HCT116 (cell line): ENCODE measurements around the gene NUCB2. TPM values are rescaled to one million over a fixed set of nuclear protein-coding genes. Genes with fewer than 3 reads are reported as not detected.

Source experiments
- ATAC-seq: fragments of 200-7000 bp; cut with Tn5 transposase; 2 replicates; pipeline ENCODE4 v1.9.1; 2020; ENCODE audit warnings: mild to moderate bottlenecking, moderate library complexity
- BruUV-seq: library from RNA; stranded (reverse); fragments of 400-500 nt; replicated peaks from 2 replicates; lab custom pipeline; 2021; lab: Mats Ljungman, UMichigan
- CTCF ChIA-PET: fragments of 300-600 bp; sonication (Branson Sonifier 250); formaldehyde crosslinking; loops from one replicate; lab custom pipeline; 2021; ENCODE audit warnings: antibody characterized with exemption; lab: Charles Lee
- POLR2A ChIA-PET: fragments of 300-600, 350-600 bp; sonication (Branson Sonifier 250); formaldehyde crosslinking; loops from one replicate; lab custom pipeline; 2021; ENCODE audit warnings: antibody characterized with exemption; lab: Charles Lee
- RAD21 ChIA-PET, 2 experiments: fragments of 300-600 bp; sonication (Branson Sonifier 250); formaldehyde crosslinking; loops; one replicate each; lab custom pipeline; 2023; ENCODE audit warnings: low total read pairs in 2 of 2; ENCODE audit not compliant: uncharacterized antibody in 2 of 2, unreplicated experiment in 2 of 2, low non-redundant PET in 1 of 2; lab: Charles Lee
- DNase-seq: peaks from one replicate; pipeline ENCODE4 v3.0.0-alpha.2; 2010; ENCODE audit warnings: low read depth, low spot score
- H2AFZ ChIP-seq: fragments of 200-600 bp; shearing (Covaris generic), sonication (generic); 2 replicates; pipeline ENCODE4 v1.6.1; 2017; ENCODE audit warnings: low read depth, mixed run types, mixed read lengths, antibody characterized with exemption, low read length; ENCODE audit not compliant: poor library complexity, severe bottlenecking
- H3K27ac ChIP-seq: 2 replicates; pipeline ENCODE4 v1.5.1; 2012; ENCODE audit warnings: low read depth, low read length
- H3K27me3 ChIP-seq: fragments of 200-600 bp; sonication (generic); 2 replicates; pipeline ENCODE4 v1.6.1; 2016; ENCODE audit warnings: mixed run types, low read length, mixed read lengths; ENCODE audit not compliant: insufficient read depth
- H3K36me3 ChIP-seq, 2 experiments: fragments of 200-500 bp in 1 of 2; fragments of 200-600 bp in 1 of 2; sonication (Bioruptor generic) in 1 of 2; sonication (generic) in 1 of 2; 2 replicates each; pipeline versions ENCODE4 v1.5.1 to v1.6.1; 2014 to 2016; ENCODE audit warnings: low read length in 2 of 2, inconsistent platforms in 1 of 2, mixed read lengths in 1 of 2, mixed run types in 1 of 2; ENCODE audit not compliant: insufficient read depth in 2 of 2, control insufficient read depth in 1 of 2
- H3K4me1 ChIP-seq, 2 experiments: fragments of 200-600 bp in 1 of 2; sonication (generic) in 1 of 2; 2 replicates each; pipeline versions ENCODE4 v1.5.1 to v1.6.1; 2012 to 2017; ENCODE audit warnings: low read length in 2 of 2, inconsistent platforms in 1 of 2, mild to moderate bottlenecking in 1 of 2, mixed read lengths in 1 of 2, mixed run types in 1 of 2, moderate library complexity in 1 of 2; ENCODE audit not compliant: insufficient read depth in 2 of 2, control insufficient read depth in 1 of 2
- H3K4me2 ChIP-seq: fragments of 200-600 bp; sonication (generic); 2 replicates; pipeline ENCODE4 v1.6.1; 2017; ENCODE audit warnings: mixed run types, low read length, mixed read lengths
- H3K4me3 ChIP-seq, 2 experiments: fragments of 200-600 bp in 1 of 2; sonication (generic) in 1 of 2; replicated peaks in 1 of 2; 2 replicates each; pipeline ENCODE4 v1.5.1; 2011 to 2016; ENCODE audit warnings: low read length in 2 of 2, control low read depth in 1 of 2, low read depth in 1 of 2, mild to moderate bottlenecking in 1 of 2, mixed read lengths in 1 of 2, mixed run types in 1 of 2
- H3K79me2 ChIP-seq: fragments of 200-600 bp; sonication (generic); 2 replicates; pipeline ENCODE4 v1.6.1; 2017; ENCODE audit warnings: mild to moderate bottlenecking, mixed run types, low read length, moderate library complexity, mixed read lengths; ENCODE audit not compliant: insufficient read depth
- H3K9ac ChIP-seq: fragments of 200-600 bp; sonication (generic); 2 replicates; pipeline ENCODE4 v1.6.1; 2016; ENCODE audit warnings: low read length, mixed read lengths
- H3K9me2 ChIP-seq: fragments of 200-600 bp; sonication (generic), shearing (Covaris generic); 2 replicates; pipeline ENCODE4 v1.6.1; 2017; ENCODE audit warnings: mixed run types, mild to moderate bottlenecking, moderate library complexity; ENCODE audit not compliant: insufficient read depth
- H3K9me3 ChIP-seq, 2 experiments: fragments of 200-500 bp in 1 of 2; fragments of 200-600 bp in 1 of 2; sonication (Bioruptor generic) in 1 of 2; sonication (generic) in 1 of 2; 2 replicates each; pipeline ENCODE4 v1.6.1; 2014 to 2017; ENCODE audit warnings: low read length in 2 of 2, mixed read lengths in 2 of 2, inconsistent platforms in 1 of 2, low read depth in 1 of 2, mild to moderate bottlenecking in 1 of 2, mixed run types in 1 of 2, moderate library complexity in 1 of 2; ENCODE audit not compliant: control insufficient read depth in 1 of 2, insufficient read depth in 1 of 2
- H4K20me1 ChIP-seq: fragments of 200-600 bp; sonication (generic), shearing (Covaris generic); 2 replicates; pipeline ENCODE4 v1.6.1; 2017; ENCODE audit warnings: mixed run types, mild to moderate bottlenecking, moderate library complexity; ENCODE audit not compliant: insufficient read depth
- CEBPB ChIP-seq: IDR thresholded peaks from 2 replicates; pipeline ENCODE4 v1.6.1; 2012; ENCODE audit warnings: low read depth
- ELF1 ChIP-seq: IDR thresholded peaks from 2 replicates; pipeline ENCODE4 v1.6.1; 2012; ENCODE audit warnings: low read depth, borderline replicate concordance
- FOSL1 ChIP-seq: IDR thresholded peaks from 2 replicates; pipeline ENCODE4 v1.6.1; 2012; ENCODE audit warnings: low read depth
- POLR2A ChIP-seq: IDR thresholded peaks from 2 replicates; pipeline ENCODE4 v1.7.0; 2011; ENCODE audit warnings: borderline replicate concordance; ENCODE audit not compliant: insufficient read depth, insufficient read length; ENCODE audit errors: extremely low read depth
- POLR2AphosphoS5 ChIP-seq: IDR thresholded peaks from 2 replicates; pipeline ENCODE4 v1.6.1; 2011; ENCODE audit warnings: mild to moderate bottlenecking, low read depth, low read length, moderate library complexity
- RAD21 ChIP-seq: IDR thresholded peaks from 2 replicates; pipeline ENCODE4 v1.6.1; 2012; ENCODE audit warnings: low read depth, mild to moderate bottlenecking
- SRF ChIP-seq: IDR thresholded peaks from 2 replicates; pipeline ENCODE4 v1.6.1; 2012; ENCODE audit warnings: low read depth
- TCF7L2 ChIP-seq: IDR thresholded peaks from 2 replicates; pipeline ENCODE4 v1.7.0; 2011; ENCODE audit warnings: borderline replicate concordance, inconsistent platforms; ENCODE audit not compliant: insufficient read depth, insufficient read length; ENCODE audit errors: extremely low read depth
- ZFX ChIP-seq: fragments of 450-650 bp; IDR thresholded peaks from 2 replicates; pipeline ENCODE4 v1.6.1; 2017
- intact Hi-C: fragments of 100-400 bp; cut with micrococcal nuclease; formaldehyde crosslinking; loops from 2 replicates; pipeline ENCODE4 v1.10.0; 2022
- total RNA-seq: library from RNA; stranded (reverse); gene quantifications from one replicate; pipeline ENCODE4 v1.2.1, GENCODE V29; 2021; ENCODE audit not compliant: unreplicated experiment
- TF ChIP-seq, protein P1 (sequence below): IDR thresholded peaks from 2 replicates; pipeline ENCODE4 v1.6.1; 2012; ENCODE audit warnings: low read depth
- TF ChIP-seq, protein P2 (sequence below): IDR thresholded peaks from 2 replicates; pipeline ENCODE4 v1.6.1; 2011; ENCODE audit warnings: mild to moderate bottlenecking, low read length, moderate library complexity; ENCODE audit not compliant: insufficient replicate concordance; ENCODE audit errors: extremely low read depth
- TF ChIP-seq, protein P3 (sequence below): IDR thresholded peaks from 2 replicates; pipeline ENCODE4 v1.6.1; 2012

The NUCB2 gene
- total RNA-seq, 1 experiment from 2014 or later, result 40.6 TPM

DNA sequence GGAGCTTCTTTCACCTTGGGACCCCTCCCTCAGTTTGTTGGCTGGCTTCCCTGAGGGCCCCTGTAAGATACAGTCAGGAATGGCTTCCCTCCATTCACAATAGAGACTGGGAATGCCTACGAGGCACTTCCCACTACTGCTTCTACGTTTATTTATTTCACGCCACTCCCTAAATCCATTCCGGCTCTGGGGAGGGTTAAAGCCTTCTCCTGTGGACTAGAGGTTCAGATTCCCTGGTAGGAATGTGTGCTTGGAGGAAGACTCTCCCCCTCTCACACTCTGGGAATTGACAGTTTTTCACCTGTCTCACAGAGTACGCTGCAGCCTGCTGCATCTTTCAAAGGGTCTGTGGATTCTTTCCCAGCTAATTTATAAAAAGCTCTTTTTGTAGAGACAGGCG, 3.3 kb upstream of the NUCB2 start:
- ATAC-seq (no peak), DNase-seq (no peak)
- Histone ChIP-seq H3K27me3 (no peaks in the 10 kb centered on the region), H3K9me3 (no peaks in the 10 kb centered on the region), H4K20me1 (no peaks in the 10 kb centered on the region)
- CTCF ChIA-PET, result no interaction called here
- intact Hi-C loops, result no loop called here
- POLR2A ChIA-PET, result no interaction called here
- TF ChIP-seq POLR2A, result no peak
- TF ChIP-seq RAD21, result no peak
- TF ChIP-seq, all 23 proteins: peak for 0
- Histone ChIP-seq H3K4me1 (peaks cover 10 to 34% of the 10 kb centered on the region in 2 experiments; a peak in 3 of 4 replicates), H2AFZ (peak overlapping the region; percentile 48), H3K4me3 (no peak overlapping the region), H3K27ac (no peak overlapping the region), H3K9me2 (no peaks in the 10 kb centered on the region), H3K36me3 (no peaks in the 10 kb centered on the region), H3K4me2 (no peak overlapping the region), H3K9ac (no peak overlapping the region), H3K79me2 (no peaks in the 10 kb centered on the region)
- RAD21 ChIA-PET, result no interaction called here
- BruUV-seq, result no TSS peak

DNA sequence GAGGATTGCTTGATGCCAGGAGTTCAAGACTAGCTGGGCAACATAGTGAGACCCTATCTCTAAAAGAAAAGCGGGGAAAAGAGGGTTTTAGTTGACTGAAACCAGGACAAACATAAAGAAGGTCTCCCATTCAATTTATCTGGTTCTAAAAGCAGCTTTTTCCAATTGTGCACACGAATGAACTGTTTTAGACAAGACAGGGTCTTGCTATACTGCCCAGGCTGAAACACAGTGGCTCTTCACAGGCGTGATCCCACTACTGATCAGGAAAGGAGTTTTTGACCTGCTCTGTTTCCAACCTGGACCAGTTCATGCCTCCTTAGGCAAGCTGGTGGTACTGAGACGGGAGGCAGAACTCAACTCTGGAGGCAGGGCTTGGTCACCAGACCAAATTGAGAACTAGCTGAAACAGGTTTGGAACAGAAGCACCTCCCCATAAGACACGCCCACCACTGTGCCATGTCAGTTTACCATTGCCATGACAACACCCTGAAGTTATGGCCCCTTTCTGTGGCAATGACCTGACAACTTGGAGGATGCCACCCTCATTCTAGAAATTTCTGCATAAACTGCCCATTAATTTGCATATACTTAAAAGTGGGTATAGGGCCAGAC, 2.8 kb upstream of the NUCB2 start:
- Histone ChIP-seq H3K4me1 (peaks cover 10 to 31% of the 10 kb centered on the region in 2 experiments; a peak in 3 of 4 replicates), H3K9me3 (no peaks in the 10 kb centered on the region), H3K4me2 (no peak overlapping the region), H3K4me3 (no peak overlapping the region), H3K36me3 (no peaks in the 10 kb centered on the region), H3K27me3 (no peaks in the 10 kb centered on the region), H4K20me1 (no peaks in the 10 kb centered on the region), H3K79me2 (no peaks in the 10 kb centered on the region), H2AFZ (no peak overlapping the region), H3K9ac (no peak overlapping the region), H3K27ac (no peak overlapping the region), H3K9me2 (no peaks in the 10 kb centered on the region)
- no peak for TF ChIP-seq POLR2AphosphoS5
- TF ChIP-seq, protein P1, sequence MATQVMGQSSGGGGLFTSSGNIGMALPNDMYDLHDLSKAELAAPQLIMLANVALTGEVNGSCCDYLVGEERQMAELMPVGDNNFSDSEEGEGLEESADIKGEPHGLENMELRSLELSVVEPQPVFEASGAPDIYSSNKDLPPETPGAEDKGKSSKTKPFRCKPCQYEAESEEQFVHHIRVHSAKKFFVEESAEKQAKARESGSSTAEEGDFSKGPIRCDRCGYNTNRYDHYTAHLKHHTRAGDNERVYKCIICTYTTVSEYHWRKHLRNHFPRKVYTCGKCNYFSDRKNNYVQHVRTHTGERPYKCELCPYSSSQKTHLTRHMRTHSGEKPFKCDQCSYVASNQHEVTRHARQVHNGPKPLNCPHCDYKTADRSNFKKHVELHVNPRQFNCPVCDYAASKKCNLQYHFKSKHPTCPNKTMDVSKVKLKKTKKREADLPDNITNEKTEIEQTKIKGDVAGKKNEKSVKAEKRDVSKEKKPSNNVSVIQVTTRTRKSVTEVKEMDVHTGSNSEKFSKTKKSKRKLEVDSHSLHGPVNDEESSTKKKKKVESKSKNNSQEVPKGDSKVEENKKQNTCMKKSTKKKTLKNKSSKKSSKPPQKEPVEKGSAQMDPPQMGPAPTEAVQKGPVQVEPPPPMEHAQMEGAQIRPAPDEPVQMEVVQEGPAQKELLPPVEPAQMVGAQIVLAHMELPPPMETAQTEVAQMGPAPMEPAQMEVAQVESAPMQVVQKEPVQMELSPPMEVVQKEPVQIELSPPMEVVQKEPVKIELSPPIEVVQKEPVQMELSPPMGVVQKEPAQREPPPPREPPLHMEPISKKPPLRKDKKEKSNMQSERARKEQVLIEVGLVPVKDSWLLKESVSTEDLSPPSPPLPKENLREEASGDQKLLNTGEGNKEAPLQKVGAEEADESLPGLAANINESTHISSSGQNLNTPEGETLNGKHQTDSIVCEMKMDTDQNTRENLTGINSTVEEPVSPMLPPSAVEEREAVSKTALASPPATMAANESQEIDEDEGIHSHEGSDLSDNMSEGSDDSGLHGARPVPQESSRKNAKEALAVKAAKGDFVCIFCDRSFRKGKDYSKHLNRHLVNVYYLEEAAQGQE, result no peak
- no peak for TF ChIP-seq SRF
- no peak for TF ChIP-seq FOSL1
- TF ChIP-seq CEBPB, result no peak
- no peak for TF ChIP-seq ELF1
- TF ChIP-seq, protein P2, sequence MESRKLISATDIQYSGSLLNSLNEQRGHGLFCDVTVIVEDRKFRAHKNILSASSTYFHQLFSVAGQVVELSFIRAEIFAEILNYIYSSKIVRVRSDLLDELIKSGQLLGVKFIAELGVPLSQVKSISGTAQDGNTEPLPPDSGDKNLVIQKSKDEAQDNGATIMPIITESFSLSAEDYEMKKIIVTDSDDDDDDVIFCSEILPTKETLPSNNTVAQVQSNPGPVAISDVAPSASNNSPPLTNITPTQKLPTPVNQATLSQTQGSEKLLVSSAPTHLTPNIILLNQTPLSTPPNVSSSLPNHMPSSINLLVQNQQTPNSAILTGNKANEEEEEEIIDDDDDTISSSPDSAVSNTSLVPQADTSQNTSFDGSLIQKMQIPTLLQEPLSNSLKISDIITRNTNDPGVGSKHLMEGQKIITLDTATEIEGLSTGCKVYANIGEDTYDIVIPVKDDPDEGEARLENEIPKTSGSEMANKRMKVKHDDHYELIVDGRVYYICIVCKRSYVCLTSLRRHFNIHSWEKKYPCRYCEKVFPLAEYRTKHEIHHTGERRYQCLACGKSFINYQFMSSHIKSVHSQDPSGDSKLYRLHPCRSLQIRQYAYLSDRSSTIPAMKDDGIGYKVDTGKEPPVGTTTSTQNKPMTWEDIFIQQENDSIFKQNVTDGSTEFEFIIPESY, result no peak
- TF ChIP-seq ZFX, result no peak
- TF ChIP-seq TCF7L2, result no peak
- TF ChIP-seq, protein P3, sequence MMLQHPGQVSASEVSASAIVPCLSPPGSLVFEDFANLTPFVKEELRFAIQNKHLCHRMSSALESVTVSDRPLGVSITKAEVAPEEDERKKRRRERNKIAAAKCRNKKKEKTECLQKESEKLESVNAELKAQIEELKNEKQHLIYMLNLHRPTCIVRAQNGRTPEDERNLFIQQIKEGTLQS, result no peak
- TF ChIP-seq POLR2A, result no peak
- ATAC-seq, result no peak
- ChIA-PET CTCF (no interaction called here), POLR2A (no interaction called here), RAD21 (no interaction called here)
- BruUV-seq, result no TSS peak
- intact Hi-C loops, result no loop called here
- no peak for DNase-seq
